Activated CD8-positive, alpha-beta T cell treated with anti-CD3 and anti-CD28 coated beads for 36 hours (primary cell): ENCODE measurements around the gene PRPS1. TPM values are rescaled to one million over a fixed set of nuclear protein-coding genes. Genes with fewer than 3 reads are reported as not detected.

Source experiments
- ATAC-seq: fragments of 200-7000 bp; cut with Tn5 transposase; one replicate; pipeline ENCODE4 v1.10.0; 2021; ENCODE audit warnings: mild to moderate bottlenecking, moderate library complexity
- CTCF ChIA-PET: fragments of 350-600 bp; sonication (Branson Sonifier 250); formaldehyde crosslinking; loops from one replicate; lab custom pipeline; 2021; ENCODE audit warnings: antibody characterized with exemption; lab: Charles Lee
- POLR2A ChIA-PET: fragments of 350-600 bp; sonication (Branson Sonifier 250); formaldehyde crosslinking; loops from one replicate; lab custom pipeline; 2021; ENCODE audit warnings: antibody characterized with exemption; lab: Charles Lee
- DNase-seq: peaks from one replicate; pipeline ENCODE4 v3.0.0-alpha.2; 2020
- H3K27ac Mint-ChIP-seq: one replicate; pipeline ENCODE4 v1.8.0; 2021; ENCODE audit warnings: mild to moderate bottlenecking, mixed read lengths
- H3K27me3 Mint-ChIP-seq: one replicate; pipeline ENCODE4 v1.8.0; 2021; ENCODE audit warnings: mixed read lengths
- H3K36me3 Mint-ChIP-seq: one replicate; pipeline ENCODE4 v1.8.0; 2021; ENCODE audit warnings: low read depth, mixed read lengths
- H3K4me1 Mint-ChIP-seq: one replicate; pipeline ENCODE4 v1.8.0; 2021; ENCODE audit warnings: low read depth, mixed read lengths
- H3K4me3 Mint-ChIP-seq: one replicate; pipeline ENCODE4 v1.8.0; 2021; ENCODE audit warnings: mild to moderate bottlenecking, moderate library complexity, mixed read lengths
- H3K9me3 Mint-ChIP-seq: one replicate; pipeline ENCODE4 v1.8.0; 2021; ENCODE audit warnings: mixed read lengths
- CTCF ChIP-seq: fragments of 200-600 bp; IDR thresholded peaks from one replicate; pipeline ENCODE4 v1.8.0; 2022; ENCODE audit warnings: antibody characterized with exemption, mild to moderate bottlenecking
- intact Hi-C: fragments of 100-400 bp; cut with micrococcal nuclease; formaldehyde crosslinking; loops from one replicate; pipeline ENCODE4 v1.10.0; 2022
- total RNA-seq, 2 experiments: library from RNA; stranded (reverse); gene quantifications; one replicate each; pipeline ENCODE4 v1.2.3, GENCODE V29; 2021

Gene PRPS1
- total RNA-seq, 2 experiments from 2014 or later, result 122 to 131 TPM

- TF ChIP-seq CTCF, result no peak
- POLR2A ChIA-PET, result interaction anchor here (0.8 to 8.6 kb wide), 3 partner anchors 33 to 98 kb away, joined by 4 to 184 read pairs (median 5); partner anchors contain the start of gene TSC22D3
- Mint-ChIP-seq H3K9me3 (no peaks in the 10 kb centered on the region), H3K36me3 (no peaks in the 10 kb centered on the region), H3K4me1 (peaks cover 52% of the 10 kb centered on the region), H3K27ac (peak overlapping the region; percentile 95), H3K27me3 (no peaks in the 10 kb centered on the region), H3K4me3 (peak overlapping the region; percentile 83)
- intact Hi-C loops, result no loop called here
- peak; percentile 59 for DNase-seq
- CTCF ChIA-PET, result interaction anchor here (0.6 to 3.9 kb wide), 5 partner anchors 8 to 217 kb away, joined by 3 to 58 read pairs (median 4); partner anchors contain the start of genes NCBP2L and TSC22D3
- peak; percentile 5 for ATAC-seq
Measured at GRCh38 chrX:107676559-107677378, 48.5 kb downstream of the PRPS1 start.

GRCh38 chrX:107677501-107677901, 49.2 kb downstream of the PRPS1 start:
- POLR2A ChIA-PET, result interaction anchor here (0.8 to 8.6 kb wide), 3 partner anchors 32 to 99 kb away, joined by 4 to 184 read pairs (median 4); no protein-coding TSS in a partner anchor
- Mint-ChIP-seq H3K9me3 (no peaks in the 10 kb centered on the region), H3K27ac (peak overlapping the region; percentile 95), H3K36me3 (no peaks in the 10 kb centered on the region), H3K27me3 (no peaks in the 10 kb centered on the region), H3K4me3 (peak overlapping the region; percentile 83), H3K4me1 (peaks cover 52% of the 10 kb centered on the region)
- CTCF ChIA-PET, result interaction anchor here (0.6 to 3.9 kb wide), 6 partner anchors 8 to 462 kb away, joined by 3 to 58 read pairs (median 4); partner anchors contain the start of genes NCBP2L and TSC22D3
- ATAC-seq (no peak), DNase-seq (no peak)
- TF ChIP-seq CTCF, result no peak
- intact Hi-C loops, result no loop called here

GRCh38 chrX:107677909-107678308, 49.6 kb downstream of the PRPS1 start:
- TF ChIP-seq CTCF, result no peak
- Mint-ChIP-seq H3K4me1 (peaks cover 50% of the 10 kb centered on the region), H3K9me3 (no peaks in the 10 kb centered on the region), H3K27me3 (no peaks in the 10 kb centered on the region), H3K27ac (peak overlapping the region; percentile 95), H3K4me3 (peak overlapping the region; percentile 83), H3K36me3 (no peaks in the 10 kb centered on the region)
- ATAC-seq, result no peak
- DNase-seq, result peak; percentile 20
- ChIA-PET POLR2A (interaction anchor here (0.8 to 8.6 kb wide), 4 partner anchors 32 to 98 kb away, joined by 4 to 184 read pairs (median 4); no protein-coding TSS in a partner anchor), CTCF (interaction anchor here (0.8 to 3.9 kb wide), 5 partner anchors 37 to 462 kb away, joined by 3 to 58 read pairs (median 4); partner anchors contain the start of genes NCBP2L and TSC22D3)
- intact Hi-C loops, result no loop called here

GRCh38 chrX:107678957-107679740, 50.8 kb downstream of the PRPS1 start:
- Mint-ChIP-seq H3K36me3 (no peaks in the 10 kb centered on the region), H3K27ac (peak overlapping the region; percentile 95), H3K4me1 (peaks cover 53% of the 10 kb centered on the region), H3K4me3 (peak overlapping the region; percentile 83), H3K27me3 (no peaks in the 10 kb centered on the region), H3K9me3 (no peaks in the 10 kb centered on the region)
- intact Hi-C loops, result no loop called here
- ChIA-PET CTCF (interaction anchor here (3.9 kb wide), 1 partner anchor 36 kb away, joined by 58 read pairs; no protein-coding TSS in a partner anchor), POLR2A (interaction anchor here (1.0 to 8.6 kb wide), 2 partner anchors 36 to 97 kb away, joined by 3 to 184 read pairs; no protein-coding TSS in a partner anchor)
- DNase-seq (peak; percentile 86), ATAC-seq (peak; percentile 40)
- no peak for TF ChIP-seq CTCF
